GM20000 (cell line): ENCODE data around the gene TICAM2.

Experiments
- DNase-seq: peaks from one replicate; pipeline ENCODE4 v3.0.0; 2012; ENCODE audit warnings: low spot score
- TF ChIP-seq, protein P1 (sequence below): IDR thresholded peaks from 2 replicates; pipeline ENCODE4 v1.5.1; 2012; ENCODE audit warnings: mild to moderate bottlenecking, control low read depth; ENCODE audit errors: extremely low read depth, missing control alignments

Gene TICAM2

DNA sequence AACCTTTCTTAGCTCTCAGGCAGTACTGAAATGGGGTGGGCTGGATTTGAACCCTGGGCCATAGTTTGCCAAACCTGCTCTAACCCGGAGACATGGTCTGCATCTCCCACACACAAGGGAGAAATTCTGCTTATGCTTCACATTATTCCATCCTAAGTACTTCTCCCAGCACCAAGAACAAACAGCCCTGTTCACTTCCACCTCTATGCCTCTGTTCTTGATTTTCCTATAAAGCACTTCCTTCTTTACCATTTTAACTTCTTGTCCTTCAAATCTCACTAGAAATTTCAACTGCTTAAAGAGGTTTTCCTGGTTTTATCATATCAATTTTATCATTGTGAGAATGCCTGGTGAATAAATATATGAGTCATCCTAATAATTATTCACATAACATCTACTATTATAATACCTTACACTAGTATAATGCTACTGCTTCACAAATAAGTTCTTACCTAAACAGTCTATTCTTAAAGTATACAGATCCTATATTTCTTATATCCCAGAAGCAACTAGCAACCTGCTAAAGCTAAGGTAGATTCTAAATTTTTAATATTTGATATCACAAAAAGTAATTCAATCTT lies 70.4 kb downstream of the TICAM2 start:
- TF ChIP-seq, protein P1, sequence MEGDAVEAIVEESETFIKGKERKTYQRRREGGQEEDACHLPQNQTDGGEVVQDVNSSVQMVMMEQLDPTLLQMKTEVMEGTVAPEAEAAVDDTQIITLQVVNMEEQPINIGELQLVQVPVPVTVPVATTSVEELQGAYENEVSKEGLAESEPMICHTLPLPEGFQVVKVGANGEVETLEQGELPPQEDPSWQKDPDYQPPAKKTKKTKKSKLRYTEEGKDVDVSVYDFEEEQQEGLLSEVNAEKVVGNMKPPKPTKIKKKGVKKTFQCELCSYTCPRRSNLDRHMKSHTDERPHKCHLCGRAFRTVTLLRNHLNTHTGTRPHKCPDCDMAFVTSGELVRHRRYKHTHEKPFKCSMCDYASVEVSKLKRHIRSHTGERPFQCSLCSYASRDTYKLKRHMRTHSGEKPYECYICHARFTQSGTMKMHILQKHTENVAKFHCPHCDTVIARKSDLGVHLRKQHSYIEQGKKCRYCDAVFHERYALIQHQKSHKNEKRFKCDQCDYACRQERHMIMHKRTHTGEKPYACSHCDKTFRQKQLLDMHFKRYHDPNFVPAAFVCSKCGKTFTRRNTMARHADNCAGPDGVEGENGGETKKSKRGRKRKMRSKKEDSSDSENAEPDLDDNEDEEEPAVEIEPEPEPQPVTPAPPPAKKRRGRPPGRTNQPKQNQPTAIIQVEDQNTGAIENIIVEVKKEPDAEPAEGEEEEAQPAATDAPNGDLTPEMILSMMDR = no peak
- DNase-seq = no peak

DNA sequence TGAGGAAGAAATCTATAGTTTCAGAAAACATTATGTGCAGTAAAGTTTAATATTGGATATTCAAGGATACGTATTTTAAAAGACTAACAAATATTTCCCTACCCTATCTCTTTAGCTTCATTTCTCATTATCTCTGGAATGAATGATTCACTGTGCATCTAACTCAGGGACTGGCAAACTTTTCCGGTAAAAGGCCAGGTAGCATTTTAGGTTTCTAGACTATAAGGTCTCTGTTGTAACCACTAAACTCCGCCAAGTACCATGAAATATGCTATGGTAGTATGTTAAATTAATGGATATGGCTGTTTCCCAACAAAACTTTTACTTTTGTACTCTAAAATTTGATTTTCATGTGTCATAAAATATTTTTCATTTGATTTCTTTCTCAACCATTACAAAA lies 70.9 kb downstream of the TICAM2 start:
- no peak for DNase-seq
- TF ChIP-seq, protein P1 = no peak

DNA sequence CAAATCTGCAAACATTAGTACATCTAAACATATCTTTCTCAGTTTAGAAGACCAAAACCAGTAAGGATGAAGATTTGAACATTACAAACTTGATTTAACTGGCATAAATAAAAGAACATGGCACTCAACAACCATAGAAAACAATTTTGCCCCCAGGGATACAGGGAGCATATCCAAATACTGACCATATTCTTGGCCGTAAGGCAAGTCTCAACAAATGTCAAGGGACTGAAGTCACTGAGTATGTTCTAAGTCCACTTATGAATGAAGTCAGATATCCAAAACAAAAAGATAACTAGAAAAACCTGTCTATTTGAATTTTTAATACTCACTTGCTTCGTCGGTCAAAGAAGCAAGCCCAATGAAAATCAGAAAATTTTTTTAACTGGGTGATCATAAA lies 71.9 kb downstream of the TICAM2 start:
- no peak for DNase-seq
- TF ChIP-seq, protein P1 = no peak
